HEK293 (cell line): ENCODE data around the gene TMX3.
A peak's percentile ranks its signal among the peaks of the same experiment; 100 is the strongest.

Experiments used
- CTCF ChIA-PET: fragments of 350-600 bp; formaldehyde crosslinking; extraction: SDS; loops from one replicate; lab custom pipeline; 2021; ENCODE audit warnings: antibody characterized with exemption; lab: Yijun Ruan, JAX
- POLR2A ChIA-PET: fragments of 300-600 bp; formaldehyde crosslinking; extraction: SDS; loops from one replicate; lab custom pipeline; 2020; ENCODE audit warnings: antibody characterized with exemption, inconsistent platforms; lab: Yijun Ruan, JAX
- H3K27ac ChIP-seq: fragments of 200-500 bp; sonication (Bioruptor generic); 2 replicates; pipeline ENCODE4 v1.5.1; 2014; ENCODE audit warnings: low read depth, low read length, control low read depth, inconsistent platforms; ENCODE audit errors: extremely low read depth
- H3K36me3 ChIP-seq, 2 experiments: fragments of 200-500 bp in 1 of 2; sonication (Bioruptor generic) in 1 of 2; 1 replicate in 1 of 2; 2 replicates in 1 of 2; pipeline ENCODE4 v1.5.1; 2014 to 2017; ENCODE audit warnings: inconsistent platforms in 2 of 2, low read length in 2 of 2; ENCODE audit not compliant: control insufficient read depth in 2 of 2, insufficient read depth in 1 of 2
- H3K4me1 ChIP-seq: fragments of 200-500 bp; sonication (Bioruptor generic); 2 replicates; pipeline ENCODE4 v1.5.1; 2014; ENCODE audit warnings: mild to moderate bottlenecking, low read length, inconsistent platforms; ENCODE audit not compliant: control insufficient read depth, insufficient read depth
- H3K4me3 ChIP-seq: 2 replicates; pipeline ENCODE4 v1.5.1; 2011; ENCODE audit warnings: low read depth, mild to moderate bottlenecking, control low read depth, low read length, moderate library complexity
- H3K9me3 ChIP-seq: fragments of 200-500 bp; sonication (Bioruptor generic); 2 replicates; pipeline ENCODE4 v1.5.1; 2014; ENCODE audit warnings: low read depth, low read length, inconsistent platforms; ENCODE audit not compliant: control insufficient read depth, insufficient read depth
- FEZF1 ChIP-seq: fragments of 450-650 bp; formaldehyde crosslinking; IDR thresholded peaks from 2 replicates; pipeline ENCODE4 v1.5.1; 2016; ENCODE audit warnings: missing biosample characterization, missing genetic modification characterization
- GLIS2 ChIP-seq: fragments of 450-650 bp; formaldehyde crosslinking; IDR thresholded peaks from 2 replicates; pipeline ENCODE4 v1.5.1; 2016; ENCODE audit warnings: missing biosample characterization, missing genetic modification characterization
- YY2 ChIP-seq: fragments of 450-650 bp; formaldehyde crosslinking; IDR thresholded peaks from 2 replicates; pipeline ENCODE4 v1.5.1; 2016; ENCODE audit warnings: missing biosample characterization, missing genetic modification characterization
- ZBTB21 ChIP-seq: fragments of 450-650 bp; formaldehyde crosslinking; IDR thresholded peaks from 2 replicates; pipeline ENCODE4 v1.5.1; 2017; ENCODE audit warnings: missing biosample characterization, missing genetic modification characterization
- ZBTB8A ChIP-seq: fragments of 450-650 bp; formaldehyde crosslinking; IDR thresholded peaks from 2 replicates; pipeline ENCODE4 v1.5.1; 2016; ENCODE audit warnings: missing biosample characterization, missing genetic modification characterization
- ZNF114 ChIP-seq: fragments of 450-650 bp; formaldehyde crosslinking; IDR thresholded peaks from 2 replicates; pipeline ENCODE4 v1.5.0; 2017; ENCODE audit warnings: missing biosample characterization, missing genetic modification characterization
- ZNF155 ChIP-seq: fragments of 450-650 bp; formaldehyde crosslinking; IDR thresholded peaks from 2 replicates; pipeline ENCODE4 v1.5.1; 2016; ENCODE audit warnings: missing biosample characterization, missing genetic modification characterization
- ZNF174 ChIP-seq: fragments of 450-650 bp; formaldehyde crosslinking; IDR thresholded peaks from 2 replicates; pipeline ENCODE4 v1.5.0; 2017; ENCODE audit warnings: missing biosample characterization, mild to moderate bottlenecking, missing genetic modification characterization
- ZNF223 ChIP-seq: fragments of 450-650 bp; formaldehyde crosslinking; IDR thresholded peaks from 2 replicates; pipeline ENCODE4 v1.5.1; 2016; ENCODE audit warnings: missing biosample characterization, missing genetic modification characterization
- ZNF274 ChIP-seq, 2 experiments: fragments of 200-500 bp in 1 of 2; fragments of 450-650 bp in 1 of 2; sonication (Bioruptor generic) in 1 of 2; formaldehyde crosslinking in 1 of 2; IDR thresholded peaks; 2 replicates each; pipeline versions ENCODE4 v1.5.1 to v1.6.1; 2014 to 2016; ENCODE audit warnings: borderline replicate concordance in 1 of 2, inconsistent platforms in 1 of 2, low read length in 1 of 2, missing biosample characterization in 1 of 2, missing genetic modification characterization in 1 of 2
- ZNF324 ChIP-seq: fragments of 450-650 bp; formaldehyde crosslinking; IDR thresholded peaks from 2 replicates; pipeline ENCODE4 v1.5.1; 2016; ENCODE audit warnings: missing biosample characterization, missing genetic modification characterization
- ZNF473 ChIP-seq: fragments of 450-650 bp; formaldehyde crosslinking; IDR thresholded peaks from 2 replicates; pipeline ENCODE4 v1.5.1; 2017; ENCODE audit warnings: missing biosample characterization, missing genetic modification characterization
- ZNF48 ChIP-seq: fragments of 450-650 bp; formaldehyde crosslinking; IDR thresholded peaks from 2 replicates; pipeline ENCODE4 v1.5.1; 2016; ENCODE audit warnings: missing biosample characterization, missing genetic modification characterization
- ZNF510 ChIP-seq: fragments of 450-650 bp; formaldehyde crosslinking; IDR thresholded peaks from 2 replicates; pipeline ENCODE4 v1.5.1; 2018; ENCODE audit warnings: mild to moderate bottlenecking, missing genetic modification characterization, missing biosample characterization; ENCODE audit not compliant: insufficient replicate concordance
- ZNF548 ChIP-seq: fragments of 450-650 bp; formaldehyde crosslinking; IDR thresholded peaks from 2 replicates; pipeline ENCODE4 v1.5.1; 2016; ENCODE audit warnings: missing biosample characterization, missing genetic modification characterization
- ZNF561 ChIP-seq: fragments of 450-650 bp; IDR thresholded peaks from 2 replicates; pipeline ENCODE4 v1.5.1; 2018; ENCODE audit warnings: missing biosample characterization, missing genetic modification characterization, borderline replicate concordance
- ZNF654 ChIP-seq: fragments of 450-650 bp; formaldehyde crosslinking; IDR thresholded peaks from 2 replicates; pipeline ENCODE4 v1.5.1; 2016; ENCODE audit warnings: low read depth, missing biosample characterization, missing genetic modification characterization
- ZNF660 ChIP-seq: fragments of 450-650 bp; IDR thresholded peaks from 2 replicates; pipeline ENCODE4 v1.5.1; 2018; ENCODE audit warnings: missing biosample characterization, mild to moderate bottlenecking, missing genetic modification characterization
- ZNF777 ChIP-seq: fragments of 450-650 bp; formaldehyde crosslinking; IDR thresholded peaks from 2 replicates; pipeline ENCODE4 v1.5.1; 2017; ENCODE audit warnings: missing biosample characterization, missing genetic modification characterization, borderline replicate concordance
- ZXDB ChIP-seq: fragments of 450-650 bp; formaldehyde crosslinking; IDR thresholded peaks from 2 replicates; pipeline ENCODE4 v1.5.1; 2016; ENCODE audit warnings: missing biosample characterization, missing genetic modification characterization

The TMX3 gene

DNA sequence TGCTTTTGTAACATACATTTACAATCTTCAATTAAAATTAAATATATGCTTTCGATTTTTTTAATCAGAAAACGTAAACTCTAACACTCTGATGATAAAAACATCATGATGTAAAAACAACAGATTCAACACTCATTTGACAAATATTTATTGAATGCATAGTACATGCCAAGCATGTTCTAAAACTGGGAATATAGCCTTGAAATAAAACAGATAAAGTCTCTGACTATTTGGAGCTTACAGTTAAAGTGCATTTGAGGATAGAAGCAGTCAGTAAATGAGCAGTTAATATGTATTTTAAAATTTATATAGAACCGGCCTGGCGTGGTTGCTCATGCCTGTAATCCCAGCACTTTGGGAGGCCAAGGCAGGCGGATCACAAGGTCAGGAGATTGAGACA lies 47.8 kb downstream of the TMX3 start (continued):
- TF ChIP-seq ZNF324 (tag by site-specific recombination) = no peak
- no peak for TF ChIP-seq FEZF1 (tag by site-specific recombination)
- no peak for TF ChIP-seq ZBTB21 (tag by site-specific recombination)
- no peak for TF ChIP-seq GLIS2 (tag by site-specific recombination)
- TF ChIP-seq ZNF48 (tag by site-specific recombination) = no peak

DNA sequence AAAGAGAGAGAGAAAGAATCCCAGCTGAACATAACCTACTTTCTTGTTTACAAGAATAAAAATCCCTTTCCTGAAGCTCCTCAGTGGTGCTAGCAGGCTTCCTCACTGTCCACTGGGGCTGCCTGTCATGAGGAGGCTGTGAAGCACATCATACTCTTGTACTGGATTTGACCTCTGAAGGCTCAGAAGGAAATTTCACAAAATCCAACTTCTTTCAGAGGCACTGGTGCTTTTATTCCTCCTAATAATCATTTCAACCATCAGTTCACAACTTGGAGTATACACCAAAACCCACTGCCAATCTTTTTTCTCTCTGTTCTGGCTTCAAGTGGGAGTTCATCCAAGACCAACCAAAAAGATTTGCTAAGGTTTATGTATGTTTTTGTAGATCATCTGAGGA lies 48.5 kb downstream of the TMX3 start:
- no peak overlapping the region for H3K4me3 ChIP-seq
- TF ChIP-seq ZNF548 (tag by site-specific recombination) (no peak), ZNF274 (IDR thresholded peaks at IDR 0.05; ENCODE audit: low read length) (no peak), ZNF274 (tag by site-specific recombination; IDR thresholded peaks at IDR 0.05; ENCODE audit: borderline replicate concordance) (no peak), ZNF510 (no peak), ZNF174 (tag by site-specific recombination) (no peak), ZNF223 (tag by site-specific recombination) (no peak)
- no peaks in the 10 kb centered on the region for H3K36me3 ChIP-seq
- H3K9me3 ChIP-seq = no peaks in the 10 kb centered on the region
- ChIA-PET POLR2A (no interaction called here), CTCF (interaction anchor here (1.0 kb wide), 1 partner anchor 67 kb away, joined by 3 read pairs; no protein-coding TSS in a partner anchor)
- no peaks in the 10 kb centered on the region for H3K4me1 ChIP-seq
- no peak overlapping the region for H3K27ac ChIP-seq

DNA sequence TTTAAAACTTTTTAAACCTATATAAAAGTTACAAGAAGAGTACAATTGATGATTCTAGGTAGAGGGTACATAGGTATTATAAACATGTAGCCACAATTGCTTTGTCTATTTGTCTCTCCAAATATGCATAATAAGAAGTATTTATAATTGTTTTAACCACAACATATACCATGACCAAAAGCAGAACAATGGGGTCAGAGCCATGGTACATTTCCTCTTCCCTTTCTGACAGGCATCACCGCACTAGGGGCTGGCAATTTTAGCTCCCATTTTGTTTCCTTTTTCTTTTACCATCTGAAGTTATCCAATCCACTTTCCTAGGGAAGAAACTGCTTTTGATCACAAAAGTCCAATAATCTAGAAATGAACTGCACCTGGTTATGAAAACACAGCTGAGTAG lies 49.3 kb downstream of the TMX3 start:
- no peaks in the 10 kb centered on the region for H3K4me1 ChIP-seq
- ChIA-PET CTCF (interaction anchor here (1.0 kb wide), 1 partner anchor 68 kb away, joined by 3 read pairs; no protein-coding TSS in a partner anchor), POLR2A (no interaction called here)
- no peak overlapping the region for H3K4me3 ChIP-seq
- H3K36me3 ChIP-seq = no peaks in the 10 kb centered on the region
- H3K27ac ChIP-seq = no peak overlapping the region
- TF ChIP-seq ZNF561 (tag by site-specific recombination) = no peak
- no peak for TF ChIP-seq ZNF660 (tag by site-specific recombination)
- TF ChIP-seq YY2 = no peak
- no peak for TF ChIP-seq ZNF777
- TF ChIP-seq ZNF473 (tag by site-specific recombination) = no peak
- no peaks in the 10 kb centered on the region for H3K9me3 ChIP-seq

DNA sequence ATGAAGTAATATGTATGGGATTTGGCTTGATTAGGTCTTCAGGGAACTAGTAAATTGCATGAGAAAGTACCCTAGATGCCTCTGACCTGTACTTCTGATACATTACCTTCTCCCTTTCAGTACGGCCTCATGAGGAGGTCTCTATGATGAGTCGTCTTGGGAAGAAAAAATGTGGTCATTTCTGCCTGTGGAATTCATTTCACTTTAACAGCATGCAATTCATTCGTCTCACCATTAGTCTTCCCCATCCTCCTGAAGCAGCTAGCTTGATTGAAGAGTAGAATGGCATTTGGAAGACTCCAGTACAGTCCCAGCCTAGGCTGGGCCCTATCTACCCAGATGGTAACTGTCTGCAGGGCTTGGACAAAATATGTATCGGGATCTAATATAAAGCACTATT lies 52.2 kb downstream of the TMX3 start:
- H3K9me3 ChIP-seq = no peaks in the 10 kb centered on the region
- H3K4me3 ChIP-seq = no peak overlapping the region
- no peaks in the 10 kb centered on the region for H3K4me1 ChIP-seq
- no peak overlapping the region for H3K27ac ChIP-seq
- POLR2A ChIA-PET = no interaction called here
- CTCF ChIA-PET = no interaction called here
- H3K36me3 ChIP-seq = no peaks in the 10 kb centered on the region
- TF ChIP-seq ZNF114 (tag by site-specific recombination) (no peak), ZBTB8A (no peak), ZXDB (tag by site-specific recombination) (no peak)

DNA sequence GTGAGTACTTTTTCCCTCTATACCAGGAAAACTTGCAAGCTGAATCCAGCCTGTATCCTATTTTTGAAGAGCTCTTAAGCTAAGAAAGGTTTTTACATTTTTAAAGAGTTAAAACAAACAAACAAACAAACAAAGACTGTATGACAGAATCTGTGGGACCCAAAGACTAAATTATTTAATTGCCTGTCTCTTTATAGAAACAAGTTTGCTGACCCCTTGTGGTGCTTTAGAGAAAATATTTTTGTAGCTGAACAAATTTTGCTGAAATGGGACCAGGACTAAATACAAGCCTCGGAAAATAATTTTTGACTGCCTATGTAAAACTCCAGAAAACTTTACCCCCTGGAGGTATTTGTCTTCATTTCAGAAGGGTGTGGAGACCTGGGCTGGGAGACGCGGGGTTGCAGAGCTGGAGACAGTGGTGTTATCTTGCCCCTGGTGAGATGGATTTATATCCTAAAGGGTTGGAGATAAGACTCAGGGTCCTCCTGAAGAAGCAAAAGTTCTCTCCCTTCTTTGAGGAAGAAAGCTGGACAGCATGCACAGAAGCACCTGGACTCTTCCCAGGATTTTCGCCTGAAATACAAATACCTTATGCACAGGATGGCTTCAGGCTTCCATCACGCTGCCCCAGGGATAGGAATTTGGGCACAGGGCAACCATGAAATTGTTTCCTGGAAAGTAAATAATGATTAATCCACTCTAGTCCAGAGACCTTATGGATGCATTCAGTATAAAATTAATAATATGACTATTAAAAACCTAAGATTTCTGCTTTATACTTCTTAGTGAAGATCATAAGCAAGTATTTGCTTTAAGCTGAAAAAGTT lies 54.3 kb downstream of the TMX3 start:
- H3K36me3 ChIP-seq = no peaks in the 10 kb centered on the region
- POLR2A ChIA-PET = no interaction called here
- no peaks in the 10 kb centered on the region for H3K4me1 ChIP-seq
- H3K27ac ChIP-seq = no peak overlapping the region
- TF ChIP-seq ZBTB8A = no peak
- TF ChIP-seq ZNF654 (tag by site-specific recombination) = peak; percentile 32
- TF ChIP-seq ZNF155 (tag by site-specific recombination) = no peak
- no peak overlapping the region for H3K4me3 ChIP-seq
- H3K9me3 ChIP-seq = no peaks in the 10 kb centered on the region
- CTCF ChIA-PET = interaction anchor here (0.6 to 2.4 kb wide), 23 partner anchors 9 to 1450 kb away, joined by 3 to 17 read pairs (median 4); partner anchors contain the start of gene DSEL
